Stimulated activated CD4-positive, alpha-beta T cell treated with anti-CD3 and anti-CD28 coated beads, Interleukin-1b, Interleukin-23, amount 100 ng/mL, for 4 hours (primary cell): Measurements from ENCODE around the gene RBM20.
"Not testable (repeated sequence)": the region's sequence is repeated elsewhere in the genome, so short reads cannot be mapped to it uniquely, and the experiment has no call there.

Source experiments
- DNase-seq, 2 donors: peaks; one replicate each; pipeline ENCODE4 v3.0.0-alpha.2; 2020; ENCODE audit warnings: low read depth in 2 of 2

RBM20 gene

DNA sequence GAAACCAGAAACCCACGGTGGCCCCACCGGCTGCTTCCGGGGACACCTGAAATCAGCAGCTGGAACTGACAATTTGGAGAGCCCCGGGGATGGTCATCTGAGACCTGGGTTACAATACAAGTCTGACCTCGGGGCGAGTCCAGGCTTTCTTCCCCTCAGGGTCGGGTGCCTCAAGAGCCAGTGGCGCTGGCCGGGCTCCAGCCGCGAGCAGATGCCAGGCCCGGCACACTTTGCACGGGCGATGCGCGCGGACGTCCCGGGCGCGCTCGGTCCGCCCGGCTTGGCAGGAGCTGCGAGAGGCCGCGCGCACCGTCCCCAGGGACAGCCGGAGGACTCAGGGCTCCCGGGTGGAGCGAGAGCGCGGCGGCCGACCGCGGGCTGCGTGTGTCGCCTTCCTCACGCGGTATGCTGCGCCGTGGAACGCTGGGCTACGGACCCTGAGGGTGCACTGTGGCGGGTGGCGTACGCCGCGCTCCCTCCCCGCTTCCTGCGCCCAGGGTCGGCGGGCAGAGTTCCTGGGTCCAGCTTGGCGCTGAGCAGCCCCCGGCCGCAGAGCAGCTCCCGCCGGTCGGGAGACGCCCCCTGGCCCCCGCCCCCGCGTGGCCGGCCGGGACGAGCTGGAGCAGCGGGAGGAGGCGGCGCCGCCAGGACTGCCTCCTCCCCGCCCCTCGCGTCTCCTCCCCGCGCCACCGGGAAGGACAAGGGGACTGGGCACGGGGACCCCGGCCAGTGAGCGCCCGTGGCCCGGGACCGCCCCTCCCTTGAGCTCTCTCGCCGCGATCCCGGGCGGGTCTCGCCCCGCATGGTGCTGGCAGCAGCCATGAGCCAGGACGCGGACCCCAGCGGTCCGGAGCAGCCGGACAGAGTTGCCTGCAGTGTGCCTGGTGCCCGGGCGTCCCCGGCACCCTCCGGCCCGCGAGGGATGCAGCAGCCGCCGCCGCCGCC is at the start of gene RBM20:
TSS of gene RBM20 (plus strand) at position 684 of the 945 bp plus-strand sequence. CDS start at position 803, 119 bp downstream.
- DNase-seq: peak in 1 of 2 donors; percentile 4

DNA sequence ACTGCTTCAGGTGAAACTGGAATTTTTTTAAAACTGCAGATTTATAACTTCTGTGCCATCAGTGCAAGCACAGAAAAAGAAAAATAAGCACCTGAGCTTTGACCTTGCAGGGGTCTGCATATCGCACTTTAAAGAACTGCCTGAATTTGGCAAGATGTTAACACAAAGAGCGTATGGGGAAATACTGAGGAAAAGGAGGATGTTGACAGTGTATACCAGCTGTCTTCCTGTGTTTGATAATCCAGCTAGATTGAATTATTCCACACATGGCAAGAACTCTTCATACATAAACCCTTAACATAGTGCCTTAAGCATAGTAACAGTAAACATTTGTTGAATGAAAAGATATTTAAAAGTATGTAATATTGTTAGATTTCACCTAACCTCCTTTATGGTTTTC is 46.7 kb upstream of the RBM20 start:
- no peak for DNase-seq

DNA sequence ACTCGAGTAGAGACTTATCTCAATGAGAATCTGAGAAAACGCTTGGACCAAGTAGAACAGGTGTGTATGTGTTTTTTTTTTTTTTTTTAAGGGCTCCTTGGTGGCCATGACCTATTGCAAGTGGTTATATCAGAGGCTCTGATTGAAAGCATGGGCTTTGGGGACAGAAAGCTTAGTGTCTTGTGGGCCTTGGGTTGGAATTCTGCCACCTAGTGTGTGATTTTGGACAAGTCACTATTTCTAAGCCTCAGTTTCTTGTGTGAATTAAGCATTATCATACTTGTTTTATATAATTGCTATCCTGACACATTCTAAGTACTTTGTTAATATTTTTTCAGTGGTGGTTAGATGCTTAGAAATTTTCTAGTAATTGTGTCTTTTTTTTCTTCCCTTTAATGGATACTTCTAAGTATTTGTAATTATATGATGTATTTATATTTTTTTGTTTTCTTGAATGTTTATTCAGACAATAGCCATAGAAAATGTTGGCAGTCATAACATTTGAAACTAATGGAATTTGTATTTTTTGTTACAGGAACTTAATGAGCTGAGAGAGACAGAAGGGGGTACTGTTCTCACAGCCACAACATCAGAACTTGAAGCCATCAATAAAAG is 43.5 kb upstream of the RBM20 start:
- DNase-seq: peak in 1 of 2 donors; percentile 28

DNA sequence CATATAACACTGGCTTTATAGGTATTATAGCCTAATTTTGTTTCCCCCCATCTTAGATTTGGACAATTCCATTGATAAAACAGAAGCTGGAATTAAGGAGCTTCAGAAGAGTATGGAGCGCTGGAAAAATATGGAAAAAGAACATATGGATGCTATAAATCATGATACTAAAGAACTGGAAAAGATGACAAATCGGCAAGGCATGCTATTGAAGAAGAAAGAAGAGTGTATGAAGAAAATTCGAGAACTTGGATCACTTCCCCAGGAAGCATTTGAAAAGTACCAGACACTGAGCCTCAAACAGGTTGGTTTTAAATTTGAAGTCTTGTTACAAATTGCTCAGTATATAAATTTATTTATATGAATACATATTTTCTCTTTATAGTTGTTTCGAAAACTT is 42.6 kb upstream of the RBM20 start:
- no peak for DNase-seq

DNA sequence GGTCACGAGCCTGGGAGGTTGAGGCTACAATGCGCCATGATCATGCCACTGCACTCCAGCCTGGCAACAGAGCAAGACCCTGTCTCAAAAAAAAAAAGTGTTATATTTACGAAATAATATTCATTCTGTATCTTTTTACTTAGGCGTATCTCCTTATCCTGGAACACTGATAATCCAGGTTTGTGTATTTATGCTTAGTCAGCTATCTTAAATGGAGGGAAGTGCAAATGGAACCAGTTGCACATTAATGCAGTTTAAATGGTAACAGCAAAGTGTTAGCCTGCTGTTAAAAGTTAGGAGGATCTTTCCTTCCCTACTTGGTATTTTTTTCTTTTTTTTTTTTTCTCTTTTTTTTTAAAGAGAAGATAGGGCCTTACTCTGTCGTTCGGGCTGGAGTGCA is 36.0 kb upstream of the RBM20 start:
- no peak for DNase-seq

DNA sequence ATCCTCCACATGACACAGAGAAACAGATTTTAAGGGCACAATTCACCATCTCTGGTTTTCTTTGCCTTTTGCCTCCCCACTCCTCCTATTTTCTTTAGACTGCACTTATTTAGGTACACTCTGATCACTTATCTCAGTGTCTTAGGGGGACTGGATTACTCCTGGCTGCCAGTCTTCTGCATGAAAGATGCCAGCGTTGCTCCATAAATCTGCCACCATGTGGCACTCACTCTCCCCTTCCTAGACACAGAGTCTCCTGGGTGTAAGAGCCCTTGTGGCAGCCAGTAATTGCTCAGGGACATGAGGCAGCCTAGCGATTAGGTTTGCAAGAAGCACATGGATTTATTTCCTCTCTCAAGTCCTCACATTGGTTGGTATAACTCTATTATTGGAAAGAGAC is 34.5 kb upstream of the RBM20 start:
- no peak for DNase-seq

DNA sequence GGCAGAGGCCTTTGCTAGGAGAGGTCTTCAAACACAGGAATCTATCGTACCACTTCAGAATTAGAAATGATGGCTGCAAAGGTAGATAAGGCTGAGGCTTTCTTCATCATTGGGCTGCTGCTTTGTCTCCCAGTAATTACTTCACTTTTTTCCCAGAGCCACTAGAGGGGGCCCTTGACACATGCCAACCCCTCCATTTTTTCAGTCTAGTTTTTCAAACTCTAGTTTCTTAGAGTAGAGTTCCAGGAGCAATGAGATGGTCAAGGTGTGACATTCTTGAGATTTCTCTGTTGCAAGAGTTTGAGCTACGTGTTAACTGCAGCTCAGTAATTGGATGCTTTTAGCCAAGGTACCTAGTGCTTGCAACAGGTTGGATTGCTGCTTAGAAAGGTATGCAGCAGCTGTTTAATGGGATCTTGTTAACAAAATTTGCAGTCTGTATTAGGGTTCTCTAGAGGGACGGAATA is 33.8 kb upstream of the RBM20 start:
- DNase-seq: peak in 1 of 2 donors; percentile 44

DNA sequence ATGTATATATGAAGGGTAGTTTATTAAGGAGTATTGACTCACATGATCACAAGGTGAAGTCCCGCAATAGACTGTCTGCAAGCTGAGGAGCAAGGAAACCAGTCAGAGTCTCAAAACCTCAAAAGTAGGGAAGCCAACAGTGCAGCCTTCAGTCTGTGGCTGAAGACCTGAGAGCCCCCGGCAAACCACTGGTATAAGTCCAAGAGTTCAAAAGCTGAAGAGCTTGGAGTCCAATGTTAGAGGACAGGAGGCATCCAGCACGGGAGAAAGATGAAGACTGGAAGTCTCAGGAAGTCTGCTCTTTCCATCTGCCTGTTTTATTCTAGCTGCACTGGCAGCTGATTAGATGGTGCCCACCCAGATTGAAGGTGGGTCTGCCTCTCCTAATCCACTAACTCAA is 33.4 kb upstream of the RBM20 start:
- not testable (repeated sequence) for DNase-seq

DNA sequence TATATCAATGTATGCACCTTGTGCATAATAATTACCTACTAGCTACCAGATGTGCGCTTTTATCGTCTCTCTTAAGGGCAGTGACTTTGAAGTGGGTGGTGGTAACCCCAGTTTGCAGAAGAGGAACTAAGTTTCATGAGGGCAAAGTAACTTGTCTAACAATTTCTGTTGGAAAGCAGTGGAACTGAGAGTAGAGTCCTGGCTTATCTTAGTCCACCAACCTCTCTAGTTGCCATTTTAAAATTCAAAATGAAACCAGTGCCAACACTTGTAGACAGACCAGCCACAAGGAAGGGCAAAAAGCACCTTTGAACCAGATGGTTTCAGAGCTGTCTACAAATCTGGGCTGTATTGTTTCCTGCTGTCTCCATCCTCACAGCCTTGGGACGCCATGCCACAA is 32.0 kb upstream of the RBM20 start:
- DNase-seq: no peak

DNA sequence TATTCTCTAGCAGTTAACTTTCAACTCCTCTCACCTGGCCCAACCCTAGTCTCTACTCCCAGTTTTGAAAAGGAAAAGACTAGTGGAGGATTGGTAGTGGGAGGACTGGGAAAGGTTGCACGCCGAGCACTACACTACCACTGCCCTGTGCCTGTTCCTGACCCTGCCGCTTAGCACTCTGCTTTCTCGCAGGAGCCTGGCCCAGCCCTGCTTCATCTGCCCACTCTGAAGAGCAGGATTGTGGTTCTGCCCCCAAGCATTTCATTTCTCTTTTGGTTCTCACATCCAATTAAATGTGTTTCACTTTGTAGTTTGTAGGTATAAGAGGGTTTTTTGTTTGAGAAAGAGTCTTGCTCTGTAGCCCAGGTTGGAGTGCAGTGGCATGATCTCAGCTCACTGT is 31.5 kb upstream of the RBM20 start:
- DNase-seq: no peak

DNA sequence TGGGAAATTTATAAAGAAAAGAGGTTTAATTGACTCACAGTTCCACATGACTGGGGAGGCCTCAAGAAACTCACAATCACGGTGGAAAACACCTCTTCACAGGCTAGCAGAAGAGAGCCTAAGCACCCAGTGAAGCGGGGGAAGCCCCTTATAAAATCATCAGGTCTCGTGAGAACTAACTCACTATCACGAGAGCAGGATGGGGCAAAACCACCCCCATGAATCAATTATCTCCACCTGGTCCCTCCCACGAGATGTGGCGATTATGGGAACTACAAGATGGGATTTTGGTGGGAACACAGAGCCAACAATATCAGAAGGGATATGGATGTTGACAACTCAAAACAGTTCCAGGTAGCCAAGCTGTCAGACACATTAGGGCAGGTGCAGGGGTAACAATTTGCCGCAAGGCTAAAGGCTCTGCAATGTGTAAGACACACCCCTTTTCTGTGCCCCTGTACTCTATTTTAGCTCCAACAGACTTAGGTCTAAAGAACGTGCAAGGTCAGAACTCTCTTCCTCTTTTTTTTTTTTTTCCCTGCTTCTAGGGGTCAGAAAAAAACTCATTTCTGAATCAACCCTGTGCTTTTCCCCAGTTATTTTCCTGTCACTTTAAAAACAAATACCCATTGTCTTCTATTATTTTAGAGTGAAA is 30.7 kb upstream of the RBM20 start:
- no peak for DNase-seq

DNA sequence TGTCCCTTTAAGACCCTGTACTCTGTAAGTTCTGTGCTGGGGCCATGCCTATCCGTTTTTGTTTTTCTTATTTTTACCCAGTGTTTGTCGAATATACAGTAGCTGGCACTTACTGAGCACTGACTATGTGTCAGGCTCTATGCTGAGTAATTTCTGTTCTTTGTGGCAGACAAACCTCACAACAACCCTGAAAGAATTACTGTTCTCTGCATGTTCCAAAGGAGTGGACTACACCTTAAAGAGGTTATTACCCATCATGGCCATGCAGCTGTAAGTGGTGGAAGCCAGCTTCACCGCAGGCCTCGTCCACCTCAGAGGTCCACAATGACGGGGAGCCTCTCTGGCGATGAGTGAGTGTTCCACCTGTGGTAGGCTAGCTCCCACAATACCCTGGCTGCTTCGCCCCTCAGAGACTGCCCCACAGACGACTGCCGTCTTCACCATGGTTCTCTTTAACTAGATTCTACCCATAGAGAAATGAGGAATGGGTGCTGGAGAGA is 30.1 kb upstream of the RBM20 start:
- no peak for DNase-seq

DNA sequence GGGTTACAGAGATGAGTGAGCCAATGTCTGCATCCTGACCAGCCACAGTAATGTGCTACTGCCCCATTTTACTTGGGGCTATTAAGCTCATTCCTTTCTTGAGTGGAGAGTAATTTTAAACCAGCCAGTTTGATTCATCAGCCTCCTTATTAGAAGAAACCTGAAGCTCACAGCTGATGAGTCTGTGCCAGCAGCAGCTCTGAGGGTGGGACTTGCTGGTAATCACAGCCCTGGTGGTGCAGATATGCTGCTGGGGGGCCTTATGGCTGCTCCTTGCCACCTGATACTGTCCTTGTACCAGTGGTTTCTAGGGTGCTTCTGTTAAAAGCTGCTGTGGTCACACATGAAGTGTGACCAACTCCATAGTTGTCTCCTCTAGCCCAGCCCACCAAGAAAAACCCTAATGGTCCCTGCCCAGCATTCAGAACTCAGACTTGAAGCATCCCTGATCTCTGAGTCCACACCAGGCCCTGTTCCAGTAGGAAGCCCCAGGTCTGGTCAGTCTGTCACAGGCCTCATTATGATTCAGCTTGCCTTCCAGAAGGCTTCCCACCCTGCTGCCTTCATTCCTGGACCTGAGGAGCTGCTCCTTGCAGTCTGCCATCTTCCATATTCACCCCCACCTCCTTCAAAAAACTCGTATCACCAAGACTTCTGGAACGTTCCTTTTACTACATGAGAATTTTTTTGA is 28.9 kb upstream of the RBM20 start:
- no peak for DNase-seq

DNA sequence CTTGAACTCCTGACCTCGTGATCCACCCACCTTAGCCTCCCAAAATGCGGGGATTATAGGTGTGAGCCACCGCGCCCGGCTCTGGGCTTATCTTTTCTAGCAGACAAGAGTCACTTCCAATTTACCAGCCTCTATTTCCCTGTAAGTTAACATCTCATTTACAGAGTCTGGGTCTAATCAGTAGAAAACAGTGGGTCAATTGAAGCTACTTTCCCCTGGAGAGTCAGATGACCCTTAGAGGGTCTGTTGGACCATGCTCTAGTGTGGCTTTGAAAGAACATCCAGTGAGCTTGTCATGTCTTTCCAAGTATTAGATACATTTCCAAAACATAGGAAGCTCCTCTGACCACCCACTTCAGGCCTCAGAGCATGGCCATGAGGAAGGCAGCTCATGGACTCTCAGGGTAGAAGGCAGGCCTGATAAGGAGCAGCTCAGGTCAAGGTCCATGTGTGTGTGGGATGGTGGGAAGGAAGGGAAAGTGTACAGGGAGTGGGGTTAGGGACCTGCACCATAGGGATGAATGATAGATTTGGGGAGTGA is 27.6 kb upstream of the RBM20 start:
- no peak for DNase-seq

DNA sequence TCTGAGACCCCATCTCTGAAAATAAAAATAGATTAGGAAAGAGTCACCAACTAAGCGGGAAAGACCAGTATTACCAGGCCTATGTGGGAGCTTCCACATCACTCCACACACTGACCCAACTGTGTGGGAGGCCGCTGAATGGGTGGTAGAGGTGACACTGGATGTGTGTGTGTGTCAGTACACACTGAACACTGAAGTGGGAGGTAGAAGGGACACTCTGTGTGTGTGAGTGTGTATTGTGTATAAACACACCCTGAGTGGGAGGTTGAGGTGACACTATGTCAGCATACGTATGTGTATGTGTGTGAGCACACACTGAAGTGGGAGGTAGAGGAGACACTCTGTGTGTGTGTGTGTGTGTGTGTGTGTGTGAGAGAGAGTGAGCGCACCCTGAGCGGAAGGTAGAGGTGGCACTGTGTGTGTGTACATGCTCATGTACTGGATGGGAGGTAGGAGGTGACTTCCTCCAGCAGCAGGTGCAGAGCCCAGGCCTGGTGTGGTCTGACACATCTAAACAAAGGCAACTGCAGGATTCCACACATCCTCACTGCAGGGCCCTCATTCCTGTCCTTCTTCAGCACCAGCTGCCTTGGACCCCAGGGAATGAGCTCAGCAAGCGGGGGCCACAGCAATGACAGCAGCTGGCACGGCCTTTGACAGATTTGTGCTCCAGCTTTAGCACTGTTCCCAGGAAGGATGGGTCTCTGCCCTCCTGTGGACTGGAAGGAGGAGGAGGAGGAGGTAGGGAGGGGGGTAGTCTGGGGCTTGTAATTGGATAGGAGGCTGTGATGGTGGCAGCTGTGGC is 26.5 kb upstream of the RBM20 start:
- no peak for DNase-seq

DNA sequence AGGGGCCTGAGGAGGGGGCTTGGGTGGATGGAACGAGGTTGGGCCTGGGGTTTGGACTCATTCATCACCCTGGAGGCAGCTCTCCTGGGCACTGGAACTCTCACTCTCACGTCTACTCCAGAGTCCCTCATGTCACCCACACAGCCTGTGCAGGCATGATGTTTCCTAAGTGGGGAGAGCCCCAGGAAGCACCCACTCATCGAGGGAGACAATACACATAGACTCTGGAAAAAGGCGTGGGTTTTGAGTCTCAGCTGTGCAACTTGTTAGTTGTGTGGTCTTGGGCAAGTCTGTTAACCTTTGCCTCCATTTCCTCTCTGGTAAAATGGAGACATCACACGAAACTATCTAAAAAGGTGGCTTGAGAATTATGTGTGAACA is 25.9 kb upstream of the RBM20 start:
- no peak for DNase-seq

DNA sequence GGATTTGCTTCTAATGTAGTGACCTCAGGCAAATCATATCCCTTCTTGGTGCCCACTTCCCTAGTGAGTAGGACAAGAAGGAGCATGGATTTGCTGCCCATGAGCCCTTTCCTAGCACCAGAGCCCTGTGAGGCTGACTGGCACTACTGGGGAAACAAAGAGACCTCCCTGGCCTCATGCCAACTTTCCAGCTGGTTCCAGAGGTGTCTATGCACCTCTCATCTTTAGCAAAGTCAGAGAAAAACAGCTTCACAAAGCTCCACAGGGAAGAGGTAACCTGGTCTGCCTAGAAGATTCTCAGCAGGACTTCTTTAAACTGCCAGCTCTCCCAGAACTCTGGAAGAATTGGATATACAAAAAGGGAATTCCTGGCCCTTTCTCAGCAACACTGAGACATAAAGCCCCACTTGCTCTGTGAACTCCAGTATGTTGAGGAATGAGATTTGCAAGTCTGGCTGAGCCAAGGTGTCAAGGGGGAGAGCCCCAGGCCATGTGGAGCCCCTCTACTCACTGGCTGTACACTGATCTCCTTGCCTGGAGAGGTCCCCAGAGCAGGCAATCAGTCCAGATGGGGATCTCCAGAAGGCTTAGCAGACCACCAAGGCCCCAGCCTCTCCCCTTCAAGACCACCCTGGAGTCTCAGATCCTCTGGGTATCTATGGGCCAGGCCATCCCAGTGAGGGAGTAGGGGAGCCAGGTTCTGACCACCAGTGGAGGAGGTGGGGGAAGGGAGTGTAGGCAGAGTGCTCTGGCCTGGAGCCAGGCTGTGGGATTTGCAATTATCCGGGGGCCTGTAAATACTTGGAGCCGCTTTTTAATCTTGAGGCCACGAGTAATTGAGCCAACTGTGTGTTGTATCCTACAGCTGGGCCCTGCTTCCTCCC is 24.4 kb upstream of the RBM20 start:
- DNase-seq: no peak

DNA sequence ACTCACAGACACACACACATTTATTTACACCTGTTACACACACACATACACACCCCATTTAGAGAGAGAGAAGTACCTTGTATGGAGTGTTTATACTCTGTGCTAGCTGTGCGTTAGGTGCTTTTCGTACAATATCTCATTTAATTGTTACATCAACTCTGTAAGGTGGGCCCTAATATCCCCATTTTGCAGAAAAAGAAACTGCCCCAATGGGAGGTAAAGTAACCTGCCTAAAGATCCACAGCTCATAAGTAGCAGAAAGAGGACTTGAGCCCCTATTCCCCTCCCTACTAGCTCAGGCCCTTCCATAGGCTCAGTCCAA is 23.8 kb upstream of the RBM20 start:
- no peak for DNase-seq

DNA sequence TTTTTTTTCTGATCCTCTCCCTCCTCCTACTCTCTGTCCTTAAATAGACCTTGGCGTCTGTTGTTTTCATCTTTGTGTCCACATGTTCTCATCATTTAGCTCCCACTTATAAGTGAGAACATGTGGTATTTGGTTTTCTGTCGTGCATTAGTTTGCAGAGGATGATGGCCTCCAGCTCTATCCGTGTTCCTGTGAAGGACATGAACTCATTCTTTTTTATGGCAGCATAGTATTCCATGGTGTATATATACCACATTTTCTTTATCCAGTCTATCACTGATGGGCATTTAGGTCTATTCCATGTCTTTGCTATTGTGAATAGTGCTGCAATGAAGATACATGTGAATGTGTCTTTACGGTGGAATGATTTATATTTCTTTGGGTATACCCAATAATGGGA is 20.8 kb upstream of the RBM20 start:
- not testable (repeated sequence) for DNase-seq

DNA sequence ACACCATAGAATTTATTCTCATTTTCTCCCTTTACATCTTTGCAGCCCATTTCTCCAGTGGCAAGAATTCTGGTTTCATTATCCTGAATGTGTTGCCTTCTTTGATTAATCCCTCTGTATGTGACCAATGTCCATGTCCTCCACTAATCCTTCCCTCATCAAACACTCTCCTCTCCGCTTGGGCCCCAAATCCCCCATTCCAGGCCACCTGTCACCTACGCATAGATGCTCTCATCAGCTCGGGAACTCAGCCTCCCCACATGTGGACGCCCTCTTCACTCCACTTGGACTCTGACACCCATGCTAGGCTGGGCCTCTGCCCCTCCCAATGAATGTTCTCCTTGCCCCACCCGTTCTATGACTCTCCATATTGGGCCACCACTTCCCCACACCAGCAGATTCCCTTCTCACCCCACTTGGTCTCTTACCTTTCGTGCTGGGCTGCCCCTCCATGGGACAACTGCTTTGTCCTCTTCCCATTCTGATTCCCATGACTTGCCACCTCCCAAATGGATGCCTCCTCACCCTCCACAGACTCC is 18.7 kb upstream of the RBM20 start:
- DNase-seq: no peak
